WTC11 (cell line): ENCODE data around the gene MARCHF10.

Experiments
- ATF1 ChIP-seq: sonication (generic); formaldehyde crosslinking; IDR thresholded peaks from 2 replicates; pipeline ENCODE4 v1.8.1; 2023; ENCODE audit warnings: mild to moderate bottlenecking, moderate library complexity, missing genetic modification reagents
- CTCF ChIP-seq: fragments of 200-600 bp; IDR thresholded peaks from 2 replicates; pipeline ENCODE4 v1.8.0; 2022; ENCODE audit warnings: antibody characterized with exemption
- FOXK1 ChIP-seq: sonication (generic); formaldehyde crosslinking; IDR thresholded peaks from 2 replicates; pipeline ENCODE4 v1.8.0; 2022; ENCODE audit warnings: mild to moderate bottlenecking, moderate library complexity, missing genetic modification reagents
- IRF2 ChIP-seq: sonication (generic); formaldehyde crosslinking; IDR thresholded peaks from 2 replicates; pipeline ENCODE4 v1.8.0; 2022; ENCODE audit warnings: low read depth, missing genetic modification reagents, borderline replicate concordance
- MLX ChIP-seq: sonication (generic); formaldehyde crosslinking; IDR thresholded peaks from 2 replicates; pipeline ENCODE4 v1.8.1; 2023; ENCODE audit warnings: mild to moderate bottlenecking, missing genetic modification reagents, moderate library complexity
- NR2C2 ChIP-seq: sonication (generic); formaldehyde crosslinking; IDR thresholded peaks from 2 replicates; pipeline ENCODE4 v1.8.0; 2022; ENCODE audit warnings: mild to moderate bottlenecking, missing genetic modification reagents
- OVOL2 ChIP-seq: fragments of 250-450 bp; sonication (Bioruptor Pico); IDR thresholded peaks from 2 replicates; pipeline ENCODE4 v1.9.0; 2021; ENCODE audit warnings: mild to moderate bottlenecking, borderline replicate concordance
- SMAD4 ChIP-seq: sonication (generic); formaldehyde crosslinking; IDR thresholded peaks from 2 replicates; pipeline ENCODE4 v1.8.0; 2022; ENCODE audit warnings: mild to moderate bottlenecking, missing genetic modification reagents
- TCF7 ChIP-seq: sonication (generic); formaldehyde crosslinking; IDR thresholded peaks from 2 replicates; pipeline ENCODE4 v1.8.0; 2022; ENCODE audit warnings: mild to moderate bottlenecking, low read depth, missing genetic modification reagents, moderate library complexity
- TF ChIP-seq, protein P1 (sequence below): sonication (generic); formaldehyde crosslinking; conservative IDR thresholded peaks from 2 replicates; pipeline ENCODE4 v1.8.1; 2023; ENCODE audit warnings: mild to moderate bottlenecking, low read depth, missing genetic modification reagents, moderate library complexity
- TF ChIP-seq, protein P2 (sequence below): sonication (generic); formaldehyde crosslinking; IDR thresholded peaks from 2 replicates; pipeline ENCODE4 v1.8.1; 2022; ENCODE audit warnings: low read depth, mild to moderate bottlenecking, moderate library complexity, missing genetic modification reagents, borderline replicate concordance
- TF ChIP-seq, protein P3 (sequence below): fragments of 250-450 bp; sonication (Bioruptor Pico); IDR thresholded peaks from 2 replicates; pipeline ENCODE4 v1.8.0; 2021; ENCODE audit warnings: mild to moderate bottlenecking

DNA sequence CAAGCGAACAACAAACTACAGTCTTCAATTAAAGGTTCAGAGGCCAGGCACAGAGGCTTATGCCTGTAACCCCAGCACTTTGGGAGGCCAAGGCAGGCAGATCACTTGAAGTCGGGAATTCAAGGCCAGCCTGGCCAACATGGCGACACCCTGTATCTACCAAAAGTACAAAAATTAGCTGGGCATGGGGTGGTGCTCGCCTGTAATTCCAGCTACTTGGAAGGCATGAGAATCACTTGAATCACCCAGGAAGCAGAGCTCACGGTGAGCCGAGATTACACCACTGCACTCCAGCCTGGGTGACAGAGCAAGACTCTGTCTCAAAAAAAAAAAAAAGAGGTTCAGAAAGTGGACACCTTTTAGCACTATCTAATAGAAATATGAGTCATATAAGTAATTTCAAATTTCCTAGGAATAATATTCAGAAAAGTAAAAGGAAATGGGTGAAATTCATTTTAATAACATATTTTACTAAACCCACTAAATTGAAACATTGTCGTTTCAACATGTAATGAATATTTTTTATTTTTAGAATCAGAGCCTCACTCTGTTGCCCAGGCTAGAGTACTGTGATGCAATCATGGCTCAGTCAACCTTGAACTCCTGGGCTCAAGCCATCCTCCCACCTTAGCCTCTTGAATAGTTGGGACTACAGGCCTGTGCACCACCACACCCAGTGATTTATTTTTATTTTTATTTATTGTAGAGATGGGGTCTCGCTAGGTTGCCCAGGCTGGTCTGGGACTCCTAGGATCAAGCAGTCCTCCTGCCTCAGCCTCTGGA lies 15.2 kb upstream of the MARCHF10 start:
- TF ChIP-seq, protein P1, sequence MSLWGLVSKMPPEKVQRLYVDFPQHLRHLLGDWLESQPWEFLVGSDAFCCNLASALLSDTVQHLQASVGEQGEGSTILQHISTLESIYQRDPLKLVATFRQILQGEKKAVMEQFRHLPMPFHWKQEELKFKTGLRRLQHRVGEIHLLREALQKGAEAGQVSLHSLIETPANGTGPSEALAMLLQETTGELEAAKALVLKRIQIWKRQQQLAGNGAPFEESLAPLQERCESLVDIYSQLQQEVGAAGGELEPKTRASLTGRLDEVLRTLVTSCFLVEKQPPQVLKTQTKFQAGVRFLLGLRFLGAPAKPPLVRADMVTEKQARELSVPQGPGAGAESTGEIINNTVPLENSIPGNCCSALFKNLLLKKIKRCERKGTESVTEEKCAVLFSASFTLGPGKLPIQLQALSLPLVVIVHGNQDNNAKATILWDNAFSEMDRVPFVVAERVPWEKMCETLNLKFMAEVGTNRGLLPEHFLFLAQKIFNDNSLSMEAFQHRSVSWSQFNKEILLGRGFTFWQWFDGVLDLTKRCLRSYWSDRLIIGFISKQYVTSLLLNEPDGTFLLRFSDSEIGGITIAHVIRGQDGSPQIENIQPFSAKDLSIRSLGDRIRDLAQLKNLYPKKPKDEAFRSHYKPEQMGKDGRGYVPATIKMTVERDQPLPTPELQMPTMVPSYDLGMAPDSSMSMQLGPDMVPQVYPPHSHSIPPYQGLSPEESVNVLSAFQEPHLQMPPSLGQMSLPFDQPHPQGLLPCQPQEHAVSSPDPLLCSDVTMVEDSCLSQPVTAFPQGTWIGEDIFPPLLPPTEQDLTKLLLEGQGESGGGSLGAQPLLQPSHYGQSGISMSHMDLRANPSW (CRISPR knock-in tag), result no peak
- TF ChIP-seq CTCF (no peak), OVOL2 (CRISPR knock-in tag) (no peak), MLX (CRISPR knock-in tag) (no peak), TCF7 (no peak), ATF1 (CRISPR knock-in tag) (no peak), SMAD4 (CRISPR knock-in tag) (no peak), NR2C2 (no peak), IRF2 (CRISPR knock-in tag) (no peak), FOXK1 (CRISPR knock-in tag) (no peak)
- TF ChIP-seq, protein P2, sequence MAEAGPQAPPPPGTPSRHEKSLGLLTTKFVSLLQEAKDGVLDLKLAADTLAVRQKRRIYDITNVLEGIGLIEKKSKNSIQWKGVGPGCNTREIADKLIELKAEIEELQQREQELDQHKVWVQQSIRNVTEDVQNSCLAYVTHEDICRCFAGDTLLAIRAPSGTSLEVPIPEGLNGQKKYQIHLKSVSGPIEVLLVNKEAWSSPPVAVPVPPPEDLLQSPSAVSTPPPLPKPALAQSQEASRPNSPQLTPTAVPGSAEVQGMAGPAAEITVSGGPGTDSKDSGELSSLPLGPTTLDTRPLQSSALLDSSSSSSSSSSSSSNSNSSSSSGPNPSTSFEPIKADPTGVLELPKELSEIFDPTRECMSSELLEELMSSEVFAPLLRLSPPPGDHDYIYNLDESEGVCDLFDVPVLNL (CRISPR knock-in tag), result no peak
- TF ChIP-seq, protein P3, sequence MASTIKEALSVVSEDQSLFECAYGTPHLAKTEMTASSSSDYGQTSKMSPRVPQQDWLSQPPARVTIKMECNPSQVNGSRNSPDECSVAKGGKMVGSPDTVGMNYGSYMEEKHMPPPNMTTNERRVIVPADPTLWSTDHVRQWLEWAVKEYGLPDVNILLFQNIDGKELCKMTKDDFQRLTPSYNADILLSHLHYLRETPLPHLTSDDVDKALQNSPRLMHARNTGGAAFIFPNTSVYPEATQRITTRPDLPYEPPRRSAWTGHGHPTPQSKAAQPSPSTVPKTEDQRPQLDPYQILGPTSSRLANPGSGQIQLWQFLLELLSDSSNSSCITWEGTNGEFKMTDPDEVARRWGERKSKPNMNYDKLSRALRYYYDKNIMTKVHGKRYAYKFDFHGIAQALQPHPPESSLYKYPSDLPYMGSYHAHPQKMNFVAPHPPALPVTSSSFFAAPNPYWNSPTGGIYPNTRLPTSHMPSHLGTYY (CRISPR knock-in tag), result no peak
